Fibroblast of skin of back (primary cell): ENCODE data around the gene TEAD3. TPM values are rescaled to one million over a fixed set of nuclear protein-coding genes. Genes with fewer than 3 reads are reported as not detected.
"Not testable (repeated sequence)": the region's sequence is repeated elsewhere in the genome, so short reads cannot be mapped to it uniquely, and the experiment has no call there.

ENCODE experiments used
- DNase-seq: peaks from one replicate; pipeline ENCODE4 v3.0.0-alpha.2; 2013
- polyA plus RNA-seq, 2 experiments: library from polyadenylated mRNA; unstranded; fragments of 120-200 nt; gene quantifications; one replicate each; pipeline ENCODE4 v1.2.1, GENCODE V29; 2013; ENCODE audit not compliant: insufficient read length in 2 of 2

The TEAD3 gene
- polyA plus RNA-seq (2013, experiment 1 of 2; ENCODE audit: insufficient read length) = 106 TPM
- 127 TPM for polyA plus RNA-seq (2013, experiment 2 of 2; ENCODE audit: insufficient read length)

DNA sequence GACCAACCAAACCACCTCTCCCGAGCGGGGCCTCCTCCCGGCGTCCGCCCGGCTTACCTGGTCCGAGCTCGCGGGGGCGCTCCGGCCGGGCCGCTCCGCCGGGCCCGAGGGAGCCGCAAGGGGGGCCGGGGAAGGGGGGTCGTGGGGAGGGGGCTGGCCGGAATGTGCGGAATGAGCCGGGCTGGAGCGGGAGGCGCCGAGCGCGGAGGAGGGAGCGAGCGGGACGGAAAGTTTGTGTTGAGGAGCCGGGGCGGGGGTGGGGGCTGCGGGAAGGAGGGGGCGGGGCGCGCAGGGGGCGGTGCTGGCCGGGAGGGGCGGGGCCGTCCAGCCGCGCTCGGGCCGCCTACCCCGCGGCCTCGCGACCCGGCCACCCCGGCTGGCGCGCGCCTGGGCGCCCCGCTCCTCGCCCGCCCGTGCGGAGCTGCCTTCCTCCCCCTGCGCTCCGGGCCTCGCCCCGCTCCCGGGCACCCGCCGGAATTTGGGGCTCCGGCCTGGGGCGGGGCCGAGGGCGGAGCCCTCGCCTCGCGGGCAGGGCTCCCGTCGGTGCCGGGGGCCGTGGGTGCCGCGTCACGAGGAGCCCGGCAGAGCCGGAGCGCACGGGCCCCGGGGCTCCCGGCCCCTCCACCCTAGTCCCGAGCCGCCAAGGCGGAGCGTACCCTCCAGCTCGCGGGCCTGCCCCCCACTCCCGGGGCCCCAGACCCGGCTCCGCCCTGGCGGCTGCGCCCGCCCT is at the start of gene TEAD3:
Gene TEAD3, minus strand, starts transcription at position 239 of the 730 bp plus-strand sequence.
- DNase-seq = peak; percentile 86

GRCh38 chr6:35544769-35545361 is 48.0 kb upstream of the TEAD3 start:
- DNase-seq = no peak

GRCh38 chr6:35543459-35544193 is 46.7 kb upstream of the TEAD3 start:
- DNase-seq = no peak

GRCh38 chr6:35541836-35542235 is 45.0 kb upstream of the TEAD3 start:
- no peak for DNase-seq

DNA sequence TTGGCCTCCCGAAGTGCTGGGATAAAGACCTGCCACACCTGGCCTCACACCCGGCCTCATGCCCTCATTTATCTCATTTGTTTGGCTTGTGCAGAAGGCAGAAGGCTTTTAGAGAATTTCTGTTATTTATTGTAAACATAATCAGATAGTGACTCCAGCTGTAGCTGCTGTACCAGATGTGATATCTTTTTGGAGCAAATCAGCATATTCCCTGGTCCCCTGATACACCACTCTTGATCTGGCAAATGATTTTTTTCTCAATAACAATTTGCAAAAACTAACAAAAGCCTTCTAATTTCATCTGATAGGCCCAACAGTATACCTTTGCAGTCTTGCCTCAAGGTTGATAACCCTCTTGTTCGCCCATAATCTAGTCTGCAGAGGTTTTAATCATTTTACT is 42.3 kb upstream of the TEAD3 start:
- DNase-seq = no peak

GRCh38 chr6:35535847-35536246 is 39.0 kb upstream of the TEAD3 start:
- DNase-seq = not testable (repeated sequence)

GRCh38 chr6:35534407-35535170 is 37.7 kb upstream of the TEAD3 start:
- no peak for DNase-seq

DNA sequence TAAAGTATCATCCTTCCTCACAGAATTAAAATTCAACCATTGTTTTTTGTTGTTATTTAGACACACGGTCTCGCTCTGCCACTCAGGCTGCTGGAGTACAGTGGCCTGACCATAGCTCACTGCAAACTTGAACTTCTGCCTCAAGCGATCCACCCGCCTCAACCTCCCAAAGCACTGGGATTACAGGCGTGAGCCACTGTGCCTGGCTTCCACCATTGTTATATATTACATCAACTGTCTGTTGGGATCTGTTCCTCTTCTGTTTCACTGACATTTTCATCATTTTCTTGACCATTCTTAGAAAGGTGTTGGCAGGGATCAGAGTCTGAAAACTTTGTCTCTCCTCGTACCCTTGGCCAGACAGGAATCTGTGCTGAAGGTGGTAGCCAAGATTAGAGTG is 37.1 kb upstream of the TEAD3 start:
- DNase-seq = no peak

GRCh38 chr6:35532126-35532525 is 35.2 kb upstream of the TEAD3 start:
- no peak for DNase-seq

- no peak for DNase-seq
Measured at GRCh38 chr6:35524380-35525020, 27.6 kb upstream of the TEAD3 start.

- peak; percentile 60 for DNase-seq
Measured at GRCh38 chr6:35522660-35523658, 26.1 kb upstream of the TEAD3 start.

DNA sequence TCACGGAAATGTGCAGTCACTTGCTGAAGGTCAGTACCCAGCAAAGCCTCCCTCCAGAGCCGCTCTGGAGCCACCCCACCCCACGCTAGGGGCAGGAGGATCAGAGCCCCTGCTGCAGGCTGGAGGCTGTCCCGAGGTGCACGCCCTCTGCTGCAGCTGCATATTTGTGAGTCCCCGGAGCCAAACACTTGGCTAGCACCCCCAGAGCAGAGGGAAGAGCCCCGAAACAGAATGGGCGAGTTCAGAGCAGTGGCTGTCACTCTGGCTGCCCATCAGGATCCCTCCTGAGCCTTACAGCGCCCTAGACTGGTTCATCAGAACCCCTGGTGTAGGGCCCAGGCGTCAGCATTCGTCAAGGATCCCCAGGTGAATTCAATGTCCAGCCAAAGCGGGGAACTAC is 25.3 kb upstream of the TEAD3 start:
- no peak for DNase-seq

GRCh38 chr6:35521235-35521634 is 24.4 kb upstream of the TEAD3 start:
- no peak for DNase-seq

- DNase-seq = no peak
Measured at GRCh38 chr6:35519313-35520015, 22.6 kb upstream of the TEAD3 start.

DNA sequence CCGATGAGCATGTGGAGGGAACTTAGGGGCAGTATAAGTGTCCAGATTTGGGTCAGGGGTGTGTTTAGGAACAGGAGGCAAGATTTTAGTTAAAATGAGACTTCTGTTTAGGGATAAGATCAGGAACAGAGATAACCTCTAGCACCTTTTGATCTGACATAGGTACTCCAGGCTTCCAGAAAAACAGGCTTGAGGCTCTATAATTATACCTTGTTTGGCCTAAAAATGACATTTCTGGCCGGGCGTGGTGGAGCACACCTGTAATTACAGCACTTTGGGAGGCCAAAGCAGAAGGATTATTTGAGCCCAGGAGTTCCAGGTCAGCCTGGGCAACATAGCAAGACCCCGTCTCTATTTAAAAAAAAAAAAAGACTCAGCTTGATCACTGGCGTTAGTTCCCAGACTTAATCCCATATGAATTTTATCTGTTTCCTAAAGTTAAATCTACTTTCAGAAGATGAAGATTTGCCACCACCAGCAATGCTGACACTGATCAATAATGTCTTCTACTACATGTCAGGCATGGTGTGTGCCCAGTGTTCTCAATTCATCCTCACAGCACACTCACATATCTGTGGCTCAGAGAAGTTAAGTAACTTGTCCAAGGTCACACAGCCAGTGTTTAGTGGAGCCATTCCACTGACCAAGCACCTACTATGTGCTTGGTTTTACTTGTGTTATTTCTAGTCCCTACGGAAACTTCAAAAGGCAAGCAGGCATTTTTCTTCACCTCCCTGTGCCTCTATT is 21.9 kb upstream of the TEAD3 start:
- no peak for DNase-seq

- not testable (repeated sequence) for DNase-seq
Measured at GRCh38 chr6:35517978-35518377, 21.1 kb upstream of the TEAD3 start.

GRCh38 chr6:35516712-35517111 is 19.8 kb upstream of the TEAD3 start:
- DNase-seq = no peak

GRCh38 chr6:35515939-35516338 is 19.1 kb upstream of the TEAD3 start:
- DNase-seq = not testable (repeated sequence)

GRCh38 chr6:35514587-35514986 is 17.7 kb upstream of the TEAD3 start:
- DNase-seq = no peak

DNA sequence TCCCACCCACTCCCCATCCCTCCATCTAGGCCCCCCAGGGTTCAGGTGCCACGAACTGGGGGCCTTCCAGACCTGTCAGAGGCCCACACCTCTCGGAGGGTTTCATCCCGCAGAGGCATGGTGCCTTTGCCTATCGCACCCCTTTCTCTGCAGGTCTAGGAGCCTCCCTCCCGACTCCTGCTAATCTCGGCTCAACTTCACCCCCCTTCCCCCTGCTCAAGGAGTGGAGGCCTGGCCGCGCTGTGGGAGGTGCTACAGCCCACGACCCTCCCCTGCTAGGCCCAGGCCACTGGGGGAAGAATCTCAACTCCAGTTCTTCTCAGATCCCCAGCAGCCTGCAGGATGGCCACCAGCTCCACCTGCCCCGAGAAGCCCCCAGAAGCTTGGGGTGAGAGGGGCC is 15.9 kb upstream of the TEAD3 start, which contains the start of gene TULP1:
Gene TULP1, minus strand, starts transcription at position 157 of the 400 bp plus-strand sequence. Its CDS starts 38 bp downstream, at position 119.
- DNase-seq = no peak
